ENCODE data around the gene EYS. TPM values are rescaled to one million over a fixed set of nuclear protein-coding genes. Genes with fewer than 3 reads are reported as not detected.
A peak's percentile ranks its signal among the peaks of the same experiment; 100 is the strongest.

The EYS gene
- total RNA-seq, 3 donors from 2014 or later = 0.16 to 0.61 (median 0.60) TPM

DNA sequence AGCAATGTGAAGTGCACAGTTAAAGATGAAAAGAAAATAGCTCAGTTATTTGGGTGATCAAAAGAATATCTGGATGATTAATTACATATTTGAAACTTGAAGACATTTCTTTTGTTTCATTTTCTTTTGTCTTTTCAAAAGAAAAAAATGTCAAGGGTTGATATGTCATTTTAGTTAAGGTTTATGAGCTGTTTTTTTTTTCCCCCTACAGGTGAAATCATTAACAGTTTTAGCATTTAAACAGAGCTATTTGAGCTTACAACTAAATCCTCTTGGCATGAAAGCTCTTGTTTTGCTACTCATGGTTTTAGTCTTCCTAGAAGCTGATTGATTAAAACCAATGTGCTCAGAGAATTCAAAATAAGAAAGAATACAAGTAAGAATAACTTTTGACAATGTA lies 1184.2 kb downstream of the EYS start:
- no peak for DNase-seq
- no peak for ATAC-seq
- H3K9me3 ChIP-seq = no peaks in the 10 kb centered on the region
- no peak overlapping the region for H3K4me3 ChIP-seq
- TF ChIP-seq, protein P1, sequence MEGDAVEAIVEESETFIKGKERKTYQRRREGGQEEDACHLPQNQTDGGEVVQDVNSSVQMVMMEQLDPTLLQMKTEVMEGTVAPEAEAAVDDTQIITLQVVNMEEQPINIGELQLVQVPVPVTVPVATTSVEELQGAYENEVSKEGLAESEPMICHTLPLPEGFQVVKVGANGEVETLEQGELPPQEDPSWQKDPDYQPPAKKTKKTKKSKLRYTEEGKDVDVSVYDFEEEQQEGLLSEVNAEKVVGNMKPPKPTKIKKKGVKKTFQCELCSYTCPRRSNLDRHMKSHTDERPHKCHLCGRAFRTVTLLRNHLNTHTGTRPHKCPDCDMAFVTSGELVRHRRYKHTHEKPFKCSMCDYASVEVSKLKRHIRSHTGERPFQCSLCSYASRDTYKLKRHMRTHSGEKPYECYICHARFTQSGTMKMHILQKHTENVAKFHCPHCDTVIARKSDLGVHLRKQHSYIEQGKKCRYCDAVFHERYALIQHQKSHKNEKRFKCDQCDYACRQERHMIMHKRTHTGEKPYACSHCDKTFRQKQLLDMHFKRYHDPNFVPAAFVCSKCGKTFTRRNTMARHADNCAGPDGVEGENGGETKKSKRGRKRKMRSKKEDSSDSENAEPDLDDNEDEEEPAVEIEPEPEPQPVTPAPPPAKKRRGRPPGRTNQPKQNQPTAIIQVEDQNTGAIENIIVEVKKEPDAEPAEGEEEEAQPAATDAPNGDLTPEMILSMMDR (IDR thresholded peaks at IDR 0.05) = no peak
- no peaks in the 10 kb centered on the region for H3K36me3 ChIP-seq (ENCODE audit: low read depth)
- intact Hi-C loops (cut with DNase I, micrococcal nuclease) = no loop called here
- H3K4me1 ChIP-seq (ENCODE audit: low read depth) = no peaks in the 10 kb centered on the region

DNA sequence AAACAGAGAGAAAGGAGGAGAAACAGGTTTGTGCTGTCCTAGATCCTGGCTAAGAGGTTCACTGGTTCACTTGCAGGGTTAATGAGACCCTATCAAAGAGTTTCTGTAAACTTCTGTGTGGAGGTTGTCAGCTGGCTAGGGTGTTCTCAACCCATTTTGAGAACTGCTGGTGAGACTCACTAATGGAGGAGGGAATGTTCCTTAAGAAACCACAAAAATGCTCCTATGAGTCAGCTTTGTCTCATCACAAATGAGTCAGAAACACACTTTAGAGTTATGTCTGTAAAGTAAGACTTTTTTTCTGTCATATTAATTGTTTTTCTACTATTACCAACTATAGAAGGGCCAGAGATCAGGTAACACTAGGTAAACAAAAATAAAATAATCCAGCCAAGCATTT lies 1187.0 kb downstream of the EYS start:
- TF ChIP-seq, protein P1 (IDR thresholded peaks at IDR 0.05) = no peak
- ATAC-seq (peak; percentile 40), DNase-seq (no peak)
- H3K9me3 ChIP-seq = no peaks in the 10 kb centered on the region
- no peaks in the 10 kb centered on the region for H3K4me1 ChIP-seq (ENCODE audit: low read depth)
- intact Hi-C loops (cut with DNase I, micrococcal nuclease) = no loop called here
- no peak overlapping the region for H3K4me3 ChIP-seq
- no peaks in the 10 kb centered on the region for H3K36me3 ChIP-seq (ENCODE audit: low read depth)

- H3K9me3 ChIP-seq = no peaks in the 10 kb centered on the region
- ATAC-seq = no peak
- intact Hi-C loops (cut with DNase I, micrococcal nuclease) = no loop called here
- TF ChIP-seq, protein P1 (IDR thresholded peaks at IDR 0.05) = no peak
- no peak for DNase-seq
- no peaks in the 10 kb centered on the region for H3K36me3 ChIP-seq (ENCODE audit: low read depth)
- H3K4me3 ChIP-seq = no peak overlapping the region
- H3K4me1 ChIP-seq (ENCODE audit: low read depth) = no peaks in the 10 kb centered on the region
These were observed 1190.6 kb downstream of the EYS start for GRCh38 chr6:64516393-64516792.

DNA sequence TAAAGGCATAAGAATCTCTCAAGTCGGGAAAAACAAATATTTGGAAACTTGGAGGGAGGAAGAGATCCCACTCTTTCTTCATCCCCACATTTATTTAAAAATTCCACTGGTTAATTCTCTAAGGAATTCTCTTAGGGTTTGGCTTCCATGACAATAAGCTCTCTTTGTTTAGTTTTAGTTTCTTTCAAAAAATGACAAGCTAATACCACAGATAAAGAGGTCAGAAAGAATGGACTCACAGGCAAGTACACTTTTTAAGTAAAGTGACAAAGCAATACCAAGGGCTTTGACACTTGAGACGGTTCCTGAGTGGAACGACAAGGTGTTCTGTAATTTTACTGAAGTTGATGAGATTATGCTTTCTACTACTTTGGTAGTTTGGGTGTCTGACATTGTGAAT lies 1199.4 kb downstream of the EYS start:
- no peaks in the 10 kb centered on the region for H3K36me3 ChIP-seq (ENCODE audit: low read depth)
- H3K4me1 ChIP-seq (ENCODE audit: low read depth) = no peaks in the 10 kb centered on the region
- no peak overlapping the region for H3K4me3 ChIP-seq
- intact Hi-C loops (cut with DNase I, micrococcal nuclease) = no loop called here
- DNase-seq = no peak
- H3K9me3 ChIP-seq = no peaks in the 10 kb centered on the region
- ATAC-seq = no peak
- TF ChIP-seq, protein P1 (IDR thresholded peaks at IDR 0.05) = no peak

DNA sequence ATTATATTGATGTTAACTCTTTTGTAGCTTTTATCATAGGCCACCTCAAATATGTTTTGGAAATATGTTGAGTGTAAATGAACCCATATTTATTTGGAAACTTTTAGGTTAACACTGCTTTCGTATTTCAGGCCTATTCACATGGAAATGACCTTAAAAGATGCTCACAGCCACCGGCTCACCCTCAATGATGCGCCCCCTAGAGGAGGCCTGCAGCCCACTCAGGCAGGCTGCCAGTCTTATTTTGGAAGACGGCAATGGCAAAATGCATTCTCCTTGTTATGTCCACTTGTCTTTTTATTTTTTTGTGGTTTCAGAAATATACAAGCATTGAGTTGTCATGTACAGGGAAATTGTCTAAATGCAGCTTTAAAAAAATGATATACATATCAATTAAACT lies 1201.7 kb downstream of the EYS start:
- Histone ChIP-seq H3K4me3 (no peak overlapping the region), H3K4me1 (ENCODE audit: low read depth) (no peaks in the 10 kb centered on the region), H3K9me3 (no peaks in the 10 kb centered on the region), H3K36me3 (ENCODE audit: low read depth) (no peaks in the 10 kb centered on the region)
- DNase-seq (peak in 2 of 3 donors; percentile 13 to 34), ATAC-seq (peak; percentile 36)
- intact Hi-C loops (cut with DNase I, micrococcal nuclease) = no loop called here
- TF ChIP-seq, protein P1 (IDR thresholded peaks at IDR 0.05) = no peak

DNA sequence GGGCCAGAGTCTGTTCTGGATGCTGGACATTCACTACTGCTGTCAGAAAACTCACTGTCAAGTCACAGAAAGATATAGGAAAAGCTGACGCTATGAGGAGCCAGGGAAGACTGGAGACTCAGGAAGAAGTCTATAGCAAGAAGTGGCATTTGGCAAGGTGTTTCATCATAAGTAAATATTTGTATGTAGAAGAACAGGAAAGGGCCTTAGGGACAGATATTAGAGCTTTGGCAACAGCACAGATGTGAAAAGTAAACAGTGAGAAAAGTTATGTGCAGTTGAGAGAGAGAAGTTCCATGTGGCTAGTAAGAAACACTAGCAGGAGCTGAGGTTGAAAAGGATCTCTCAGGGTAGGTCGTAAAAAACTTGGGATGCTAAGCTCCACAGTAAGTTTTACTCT lies 1202.5 kb downstream of the EYS start:
- ATAC-seq (peak; percentile 38), DNase-seq (no peak)

More for the DNA sequence above, 1202.5 kb downstream of the EYS start:
- Histone ChIP-seq H3K4me1 (ENCODE audit: low read depth) (no peaks in the 10 kb centered on the region), H3K9me3 (no peaks in the 10 kb centered on the region), H3K36me3 (ENCODE audit: low read depth) (no peaks in the 10 kb centered on the region), H3K4me3 (no peak overlapping the region)
- TF ChIP-seq, protein P1 (IDR thresholded peaks at IDR 0.05) = no peak
- intact Hi-C loops (cut with DNase I, micrococcal nuclease) = no loop called here

All from mucosa of descending colon (tissue), 3 donors.